G401.6 (cell line): ENCODE data around the gene SLC25A20.
A peak's percentile ranks its signal among the peaks of the same experiment; 100 is the strongest.
"Not testable (repeated sequence)": the region's sequence is repeated elsewhere in the genome, so short reads cannot be mapped to it uniquely, and the experiment has no call there.

Experiments
- FAIRE-seq: peaks from 2 replicates; lab custom pipeline; 2012; peaks lifted over from hg19 to GRCh38; lab: Jason Lieb, UNC

SLC25A20 gene, protein sequence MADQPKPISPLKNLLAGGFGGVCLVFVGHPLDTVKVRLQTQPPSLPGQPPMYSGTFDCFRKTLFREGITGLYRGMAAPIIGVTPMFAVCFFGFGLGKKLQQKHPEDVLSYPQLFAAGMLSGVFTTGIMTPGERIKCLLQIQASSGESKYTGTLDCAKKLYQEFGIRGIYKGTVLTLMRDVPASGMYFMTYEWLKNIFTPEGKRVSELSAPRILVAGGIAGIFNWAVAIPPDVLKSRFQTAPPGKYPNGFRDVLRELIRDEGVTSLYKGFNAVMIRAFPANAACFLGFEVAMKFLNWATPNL

DNA sequence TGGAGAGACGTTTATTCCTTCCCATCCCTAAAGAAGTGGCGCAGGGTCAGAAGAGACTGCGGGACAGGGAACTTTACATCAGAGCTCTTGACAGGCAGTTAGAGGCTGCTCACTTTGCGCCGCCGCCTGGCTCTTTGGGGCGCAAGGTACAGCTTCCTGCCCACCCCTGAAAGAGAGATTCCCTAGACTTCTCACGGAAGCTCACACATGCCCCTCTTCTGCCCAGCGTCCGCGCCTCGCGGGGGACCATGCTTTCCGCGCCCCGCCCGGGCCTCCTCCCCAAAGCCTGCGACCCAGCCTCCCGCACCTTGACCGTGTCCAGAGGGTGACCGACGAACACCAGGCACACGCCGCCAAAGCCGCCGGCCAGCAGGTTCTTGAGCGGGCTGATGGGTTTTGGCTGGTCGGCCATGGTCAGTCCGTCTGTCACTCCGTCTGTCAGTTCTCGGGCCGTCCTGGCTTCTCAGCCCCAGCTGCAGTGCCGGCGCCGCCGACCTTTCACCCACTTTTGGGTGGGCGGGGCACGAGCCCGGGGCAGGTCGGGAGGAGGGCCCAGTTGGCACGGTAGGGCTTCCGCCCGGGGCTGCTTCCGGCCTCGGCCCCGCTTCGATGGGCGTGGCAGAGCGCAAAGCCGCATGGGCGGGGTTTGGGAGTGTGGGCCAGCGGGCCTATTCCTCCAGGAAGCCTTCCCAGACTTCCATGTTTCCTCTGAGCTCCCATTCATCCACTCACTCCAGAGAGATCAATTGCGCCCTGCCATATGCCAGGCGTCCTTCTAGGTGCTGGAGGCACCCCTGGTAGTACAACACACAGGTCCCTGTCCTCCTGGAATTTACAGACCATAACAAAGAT, at the start of gene SLC25A20:
SLC25A20 (minus strand) TSS at position 500 of the 852 bp plus-strand sequence; CDS start at position 412, 88 bp downstream.
- FAIRE-seq, result peak; percentile 91

DNA sequence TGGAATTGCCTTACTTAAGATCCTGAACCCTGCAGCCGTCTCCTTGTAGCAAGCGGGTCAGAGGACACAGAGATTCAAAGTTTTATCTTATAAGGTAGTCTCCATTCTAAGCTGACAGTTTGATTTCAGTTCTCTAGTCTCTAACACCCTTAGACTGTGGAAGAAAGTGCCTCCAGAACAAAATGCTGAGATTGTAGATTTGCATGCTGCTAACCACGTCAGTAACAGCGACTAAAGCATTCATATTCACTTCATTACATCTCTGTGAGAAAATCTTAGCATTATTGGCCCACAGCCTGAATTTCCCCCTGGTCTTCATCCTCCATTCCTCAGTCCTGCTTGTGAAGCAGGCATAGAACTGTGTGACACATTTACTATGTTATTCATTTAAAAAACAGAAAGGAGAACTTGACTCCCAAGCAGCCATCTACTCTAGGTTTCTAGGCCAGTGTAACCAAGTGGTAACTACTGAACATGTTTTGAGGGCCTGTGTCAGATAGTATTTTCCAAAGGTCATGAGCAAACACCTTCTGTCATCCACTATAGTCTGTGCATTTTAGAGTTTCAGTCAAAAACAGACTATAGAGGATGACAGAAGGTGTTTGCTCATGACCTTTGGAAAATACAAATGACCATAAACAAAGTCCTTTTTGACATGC, 47.3 kb upstream of the SLC25A20 start:
- no peak for FAIRE-seq

DNA sequence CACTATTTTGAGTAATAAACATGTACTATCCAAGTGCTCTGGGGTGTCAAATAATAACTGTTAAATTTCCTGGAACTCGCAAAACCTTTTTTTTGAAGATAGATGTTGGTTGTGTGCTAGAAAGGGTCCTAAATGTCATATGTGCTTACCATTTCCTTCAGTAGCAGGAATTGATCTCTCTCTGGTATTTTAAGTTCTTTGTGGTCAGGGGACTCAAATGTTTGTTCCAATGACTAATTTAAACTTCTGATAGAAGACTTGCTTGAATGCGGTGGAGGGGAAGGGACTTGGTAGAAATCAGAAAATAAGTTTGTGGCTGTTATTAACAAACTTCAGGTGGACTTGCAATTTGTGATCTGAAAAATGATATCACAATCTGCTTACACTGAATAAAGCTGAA, 46.8 kb upstream of the SLC25A20 start:
- no peak for FAIRE-seq

DNA sequence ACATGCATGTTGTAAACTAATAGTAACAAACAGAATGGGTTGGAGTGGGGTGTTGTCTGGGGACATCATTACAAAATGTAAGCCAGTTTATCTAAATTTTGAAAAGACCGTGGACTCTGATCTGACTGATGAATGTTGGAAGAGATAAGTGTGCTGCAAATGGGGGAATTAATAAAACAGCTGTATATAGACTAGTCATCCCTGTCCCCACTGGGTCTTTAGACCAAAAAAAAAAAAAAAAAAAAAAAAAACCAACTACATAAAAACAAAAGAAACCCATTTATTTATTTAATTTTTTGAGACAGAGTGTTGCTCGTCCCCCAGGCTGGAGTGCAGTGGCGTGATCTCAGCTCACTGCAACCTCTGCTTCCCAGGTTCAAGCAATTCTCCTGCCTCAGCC, 40.0 kb upstream of the SLC25A20 start:
- FAIRE-seq, result no peak

DNA sequence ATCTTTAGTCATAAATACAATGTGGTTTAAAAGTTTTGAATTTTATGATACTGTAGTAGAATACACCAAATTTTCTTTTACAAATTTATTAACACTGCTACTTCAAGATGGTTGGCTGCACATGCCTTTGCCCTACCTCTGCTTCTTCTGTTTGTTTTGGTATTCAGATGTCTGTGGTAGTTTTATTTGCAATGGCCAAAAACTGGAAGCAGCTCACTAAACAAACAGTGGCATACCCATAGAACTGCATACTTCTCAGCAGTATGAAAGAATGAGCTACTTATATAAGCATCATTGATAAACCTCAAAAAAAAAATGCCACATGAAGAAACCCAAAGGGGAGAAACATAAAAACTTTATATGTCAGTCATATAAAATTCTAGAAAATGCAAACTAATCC, 39.5 kb upstream of the SLC25A20 start:
- no peak for FAIRE-seq

DNA sequence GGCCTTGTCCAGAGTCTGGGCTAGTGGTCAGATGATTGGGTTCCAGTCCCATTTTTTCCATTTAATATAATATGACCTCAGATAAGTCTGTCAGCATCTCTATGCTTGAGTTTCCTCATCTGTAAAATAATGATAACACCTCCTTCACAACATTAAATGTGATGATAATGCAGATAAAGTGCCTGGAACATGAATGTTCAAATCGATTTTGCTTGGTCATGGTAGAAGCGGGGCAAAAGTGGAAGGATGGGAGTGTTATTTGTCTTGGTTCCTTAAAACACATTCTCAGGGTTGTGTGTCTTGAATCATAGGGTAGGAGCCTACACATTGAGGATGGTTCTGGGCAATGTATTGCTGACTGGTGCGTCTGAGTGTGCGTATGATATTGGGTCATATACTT, 36.8 kb upstream of the SLC25A20 start:
- FAIRE-seq, result no peak

DNA sequence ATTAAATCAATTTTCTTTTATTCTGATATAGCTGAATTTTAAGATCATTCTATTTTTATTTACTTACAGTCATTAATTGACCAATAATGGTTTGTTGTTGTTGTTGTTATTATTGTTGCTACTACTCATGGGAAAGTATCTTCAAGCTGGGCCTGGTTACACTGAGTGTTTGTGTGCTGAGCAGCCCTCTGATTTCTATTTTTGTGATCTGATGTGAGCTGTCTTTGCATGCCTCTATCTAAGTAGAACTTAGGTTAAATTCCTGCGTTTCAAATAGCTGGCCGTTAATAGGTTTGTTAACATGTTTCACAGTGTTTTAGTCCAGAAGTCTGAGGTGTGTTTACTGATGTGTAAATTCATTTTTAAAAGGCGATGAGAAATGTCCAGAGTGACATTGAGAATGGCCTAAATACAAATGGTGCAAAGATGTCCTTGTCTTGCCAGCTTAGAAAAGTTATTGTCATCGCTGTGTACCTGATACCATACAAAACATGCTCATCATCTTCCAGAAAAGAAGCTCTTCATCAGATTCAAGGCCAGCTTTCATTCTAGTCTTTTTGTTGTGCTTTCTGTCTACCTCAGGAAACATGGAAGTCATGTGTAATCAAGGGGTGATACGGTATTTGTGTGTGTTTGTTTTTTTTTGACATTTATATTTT, 35.8 kb upstream of the SLC25A20 start:
- peak; percentile 60 for FAIRE-seq

DNA sequence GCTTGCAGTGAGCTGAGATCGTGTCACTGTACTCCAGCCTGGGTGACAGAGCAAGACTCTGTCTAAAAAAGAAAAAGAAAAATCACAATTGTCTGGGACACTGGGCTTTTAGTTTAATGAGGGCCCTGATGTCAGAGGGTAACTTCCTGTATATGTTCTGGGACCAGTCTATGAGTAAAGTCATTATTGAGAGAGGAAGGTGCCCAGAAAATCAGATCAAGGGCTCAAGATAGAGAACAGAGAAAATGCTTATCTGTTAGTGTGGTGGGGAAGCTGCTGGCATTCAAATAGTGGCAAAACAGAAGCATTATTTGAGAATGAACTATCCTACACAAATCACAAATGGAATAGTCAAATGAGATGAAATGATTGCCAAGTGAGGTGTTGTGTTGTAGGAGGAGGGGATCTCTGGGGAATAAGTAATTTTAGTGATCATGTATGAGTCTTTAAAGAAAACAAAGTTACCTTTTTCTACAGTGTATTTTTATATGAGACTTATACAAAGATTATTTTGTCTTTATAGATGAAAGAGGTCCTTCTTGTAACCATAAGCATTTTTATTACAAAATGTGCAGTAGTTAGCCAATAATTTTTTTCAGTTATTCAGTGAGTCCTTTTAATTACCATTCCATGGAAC, 33.4 kb upstream of the SLC25A20 start:
- no peak for FAIRE-seq

DNA sequence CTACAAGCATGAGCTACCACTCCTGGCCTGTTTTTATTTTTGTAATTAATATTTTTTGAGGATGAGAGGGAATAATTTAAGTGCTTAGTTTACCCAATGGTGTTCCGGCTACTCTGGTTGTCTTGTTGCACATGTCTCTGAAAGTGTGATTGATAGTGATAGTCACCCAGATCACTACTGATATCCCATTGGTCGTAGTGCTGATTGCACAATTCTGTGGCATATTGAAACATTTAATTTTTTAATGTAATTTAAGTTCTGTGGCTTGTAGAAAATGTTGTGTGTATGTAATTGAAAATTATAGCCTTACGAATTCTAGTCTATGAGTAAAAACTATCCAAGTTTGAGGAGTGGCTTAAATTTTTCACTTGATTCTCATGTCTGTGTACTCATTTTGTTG, 31.9 kb upstream of the SLC25A20 start:
- FAIRE-seq, result no peak

DNA sequence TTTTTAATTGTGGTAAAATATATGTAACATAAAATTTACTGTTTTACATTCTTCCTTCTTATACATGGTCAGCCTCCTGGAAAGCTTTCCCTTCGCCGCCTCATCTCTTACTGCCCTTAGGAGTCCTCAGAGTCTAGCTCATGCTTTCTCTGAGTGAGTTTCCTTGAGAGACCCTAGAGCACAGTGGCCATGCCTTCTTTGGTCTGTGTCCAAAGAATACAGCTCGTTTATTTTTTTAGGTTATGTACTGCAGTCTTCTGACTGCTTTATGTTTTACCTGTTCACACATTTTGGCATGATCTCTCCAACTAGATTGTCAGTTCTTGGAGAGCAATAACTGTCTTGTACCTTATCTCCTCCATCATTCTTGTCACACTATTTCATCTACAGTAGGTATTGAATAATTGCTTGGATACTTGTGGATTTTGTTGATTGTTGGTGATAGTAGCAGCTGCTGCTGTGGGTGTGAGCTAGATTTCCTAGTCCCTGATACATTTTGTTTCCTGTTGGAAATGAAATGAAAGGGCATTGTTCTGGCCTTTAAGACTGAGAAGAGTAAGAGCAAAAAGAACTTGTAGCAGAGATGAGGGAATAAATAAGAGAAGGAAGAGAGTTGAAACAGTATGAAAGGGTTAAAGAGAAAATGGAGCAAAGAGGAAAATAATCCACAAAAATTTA, 30.8 kb upstream of the SLC25A20 start:
- FAIRE-seq, result no peak

DNA sequence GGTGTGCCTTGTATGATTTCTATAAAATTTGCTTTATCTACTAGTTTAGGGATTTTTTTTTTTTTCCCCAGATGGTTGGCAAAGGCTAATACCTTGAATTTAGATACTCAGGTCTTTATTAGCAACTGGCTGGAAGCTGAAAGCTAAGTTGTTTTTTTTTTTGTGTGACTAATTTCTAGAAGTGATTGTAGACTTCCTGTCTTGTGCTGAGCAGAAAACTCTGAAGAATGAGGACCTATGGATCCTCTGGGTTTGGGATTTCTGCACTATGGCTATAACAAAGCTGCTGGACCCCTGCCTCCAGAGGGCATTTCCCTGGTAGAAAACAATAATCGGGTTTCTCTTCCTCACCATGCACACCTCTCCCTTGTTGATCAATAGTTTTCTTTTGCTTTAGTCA, 30.0 kb upstream of the SLC25A20 start:
- FAIRE-seq, result no peak

DNA sequence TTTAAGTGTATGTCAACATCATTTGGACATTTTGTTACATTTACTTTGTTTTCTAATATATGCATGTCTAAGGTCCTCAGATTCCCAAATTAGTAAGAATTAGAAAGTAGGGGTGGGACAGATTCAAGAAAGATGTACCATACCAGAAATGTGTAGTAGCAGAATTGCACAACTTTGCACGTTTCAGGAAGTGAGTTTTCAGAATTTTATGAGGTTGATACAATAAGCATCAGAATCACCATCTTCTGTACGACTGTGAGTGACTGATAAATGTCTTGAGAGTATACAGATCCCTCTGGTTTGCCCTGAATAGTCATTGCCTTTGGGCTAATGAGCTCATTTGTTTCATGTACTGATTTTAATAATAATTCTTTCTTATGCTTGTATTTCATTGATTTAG, 29.2 kb upstream of the SLC25A20 start:
- FAIRE-seq, result no peak

DNA sequence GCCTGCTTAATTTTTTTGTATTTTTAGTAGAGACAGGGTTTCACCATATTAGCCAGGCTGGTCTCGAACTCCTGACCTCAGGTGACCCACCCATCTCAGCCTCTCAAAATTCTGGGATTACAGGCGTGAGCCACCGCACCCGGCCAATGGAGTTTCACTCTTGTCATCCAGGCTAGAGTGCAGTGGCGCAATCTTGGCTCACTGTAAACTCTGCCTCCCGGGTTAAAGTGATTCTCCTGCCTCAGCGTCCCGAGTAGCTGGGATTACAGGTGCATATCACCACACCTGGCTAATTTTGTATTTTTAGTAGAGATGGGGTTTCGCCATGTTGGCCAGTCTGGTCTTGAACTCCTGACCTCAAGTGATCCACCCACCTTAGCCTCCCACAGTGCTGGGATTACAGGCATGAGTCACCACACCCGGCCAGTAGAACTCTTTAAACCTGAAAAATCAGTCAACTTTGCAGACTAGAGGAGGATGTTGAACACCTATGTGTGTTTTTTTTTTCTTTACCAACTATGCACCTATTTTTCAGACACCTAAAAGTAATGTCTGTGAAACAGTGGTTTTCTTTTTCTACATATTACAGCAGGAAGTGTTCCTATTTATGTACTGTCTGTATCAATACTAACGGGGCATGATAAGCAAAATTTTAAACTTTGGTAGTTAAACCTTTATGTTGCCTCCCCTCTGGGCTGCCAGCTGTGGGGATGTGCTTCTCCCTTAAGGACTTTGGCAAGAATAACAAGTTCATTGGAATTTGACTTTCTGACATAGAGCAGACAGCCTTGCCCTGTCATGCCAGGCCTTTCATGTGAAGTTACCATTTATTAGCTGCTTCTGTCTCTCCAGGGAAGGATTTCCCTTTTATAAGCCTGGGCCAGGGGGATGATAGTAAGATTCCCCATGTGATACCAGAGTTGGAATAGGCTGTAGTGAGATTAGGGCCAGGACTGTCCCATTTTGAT, 28.0 kb upstream of the SLC25A20 start:
- no peak for FAIRE-seq

DNA sequence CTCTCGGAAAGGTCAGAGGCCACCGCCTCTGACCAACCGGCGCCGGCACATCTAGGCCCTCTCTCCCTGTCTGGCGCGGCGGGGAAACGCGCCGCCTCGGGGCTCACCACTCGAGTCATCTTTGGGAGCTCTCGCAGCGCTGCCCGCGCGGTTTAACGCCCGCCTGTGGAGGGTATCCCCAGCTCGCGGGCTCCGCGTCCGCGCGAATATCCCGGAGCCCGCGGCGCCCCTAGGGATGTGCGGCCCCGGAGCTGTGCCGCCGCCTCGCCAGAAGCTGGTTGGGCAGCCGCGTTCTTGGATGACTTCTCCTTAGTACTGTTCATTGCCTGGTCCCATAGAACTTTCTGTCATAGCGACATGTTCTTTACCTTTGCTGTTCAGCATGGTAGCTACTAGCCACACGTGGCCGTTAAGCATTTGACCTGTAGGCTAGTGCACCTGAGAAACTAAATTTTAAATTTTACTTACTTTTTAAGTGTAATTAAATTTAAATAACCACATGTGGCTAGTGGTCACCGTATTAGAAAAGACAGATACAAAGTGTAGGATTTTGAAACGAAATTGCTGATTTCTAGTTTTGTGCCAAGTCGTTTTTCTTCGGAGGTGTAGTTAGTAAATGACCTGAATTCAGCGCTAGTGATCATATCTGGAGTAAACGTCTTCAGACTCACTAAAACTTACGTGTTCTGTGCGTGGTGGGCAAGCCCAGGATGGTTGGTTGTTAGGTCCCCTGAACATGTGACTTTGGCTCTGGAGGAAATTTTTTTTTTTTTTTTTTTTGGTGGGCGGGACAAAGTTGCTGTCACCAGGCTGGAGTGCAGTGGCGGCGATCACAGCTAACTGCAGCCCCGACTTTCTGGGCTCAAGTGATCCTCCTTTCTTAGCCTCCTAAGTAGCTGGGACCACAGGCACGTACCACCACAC, 20.8 kb upstream of the SLC25A20 start:
- peak; percentile 82 for FAIRE-seq

DNA sequence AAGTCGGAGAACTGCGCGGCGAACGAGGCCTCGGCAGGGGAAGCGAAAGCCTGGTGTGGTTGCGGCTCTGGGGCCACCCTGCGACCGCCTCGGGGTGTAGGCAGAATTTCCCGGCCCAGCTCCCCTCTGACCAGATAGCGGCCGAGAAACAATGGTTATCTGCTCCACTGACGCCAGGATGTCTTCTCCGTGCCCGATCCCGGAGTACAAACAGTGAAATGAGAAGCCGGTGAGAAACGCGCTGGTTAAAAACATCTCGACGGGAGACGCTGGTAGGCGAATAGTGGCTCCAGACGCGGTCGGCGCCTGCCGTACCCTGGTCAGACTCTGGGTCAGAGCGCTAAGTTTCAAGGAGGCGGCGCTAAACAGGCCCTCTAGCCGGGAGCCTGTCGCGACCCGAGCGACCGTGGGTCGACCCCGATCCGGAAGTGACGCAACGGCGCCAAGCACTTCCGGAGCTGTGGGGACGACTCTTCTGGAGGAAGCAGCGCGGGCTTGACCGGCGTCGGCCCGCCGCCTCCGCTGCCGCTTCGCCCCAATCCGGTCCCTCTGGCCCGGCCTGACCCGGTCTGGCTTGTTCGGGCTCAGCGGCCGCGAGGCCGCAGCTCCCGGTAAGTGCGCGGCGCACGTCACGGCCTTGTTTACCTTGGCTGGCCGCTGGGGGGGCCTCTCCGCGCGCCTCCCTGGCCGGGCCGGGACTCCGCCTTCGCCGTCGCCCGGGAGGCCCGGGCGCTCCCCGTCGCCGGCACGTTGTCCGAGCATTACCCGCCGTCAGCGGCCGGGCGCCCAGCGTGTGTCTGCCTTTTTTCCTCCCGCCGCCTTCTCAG, 19.9 kb upstream of the SLC25A20 start, which contains the start of gene ARIH2:
ARIH2 (plus strand) TSS at position 455 of the 827 bp plus-strand sequence. CDS start 8,717 bp downstream, outside the sequence.
- peak; percentile 91 for FAIRE-seq

DNA sequence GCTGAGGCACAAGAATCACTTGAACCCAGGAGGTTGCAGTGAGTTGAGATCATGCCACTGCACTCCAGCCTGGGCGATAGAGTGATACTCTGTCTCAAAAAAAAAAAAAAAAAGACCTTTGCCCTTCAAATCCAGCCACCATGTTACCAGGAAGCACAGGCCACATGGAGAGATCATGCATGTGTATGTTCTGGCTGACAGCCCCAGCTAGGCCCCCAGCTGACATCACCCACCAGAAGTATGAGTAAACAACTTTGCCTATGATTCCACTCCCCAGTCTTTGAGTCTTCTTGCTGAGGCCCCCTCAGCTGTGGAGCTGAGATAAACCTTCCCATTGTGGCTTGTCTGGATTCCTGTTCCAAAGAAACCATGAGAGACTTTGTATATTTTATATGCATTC, 16.6 kb upstream of the SLC25A20 start:
- FAIRE-seq, result no peak

DNA sequence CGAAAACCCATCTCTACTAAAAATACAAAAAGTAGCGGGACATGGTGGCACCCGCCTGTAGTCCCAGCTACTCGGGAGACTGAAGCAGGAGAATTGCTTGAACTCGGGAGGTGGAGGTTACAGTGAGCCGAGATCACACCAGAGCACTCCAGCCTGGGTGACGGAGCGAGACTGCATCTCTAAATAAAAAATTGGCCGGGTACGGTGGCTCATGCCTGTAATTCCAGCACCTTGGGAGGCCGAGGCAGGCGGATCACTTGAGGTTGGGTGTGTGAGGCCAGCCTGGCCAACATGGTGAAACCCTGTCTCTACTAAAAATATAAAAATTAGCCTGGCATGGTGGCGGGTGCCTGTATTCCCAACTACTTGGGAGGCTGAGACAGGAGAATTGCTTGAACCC, 8.3 kb upstream of the SLC25A20 start:
- not testable (repeated sequence) for FAIRE-seq

DNA sequence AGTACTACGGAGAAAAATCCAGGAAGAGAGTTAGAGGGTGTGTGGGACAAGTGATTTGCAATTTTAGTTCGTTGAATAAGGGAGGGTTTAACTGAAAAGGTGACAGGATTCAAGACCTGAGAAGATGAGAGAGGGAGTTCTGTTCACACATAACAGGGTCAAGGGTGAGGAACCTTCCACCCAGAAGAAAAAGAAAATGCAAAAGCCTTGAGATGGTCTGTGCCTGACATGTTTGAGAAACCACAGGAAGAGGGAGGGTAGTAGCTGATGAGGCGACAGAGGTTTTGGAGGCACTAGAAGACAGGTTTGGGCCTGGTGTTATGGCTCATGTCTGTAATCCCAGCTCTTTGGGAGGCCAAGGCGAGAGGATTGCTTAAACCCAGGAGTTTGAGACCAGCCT, 591 bp upstream of the SLC25A20 start:
- FAIRE-seq, result no peak
